GM21367 (cell line): Measurements from ENCODE around the gene CNGB1.
"Not testable (repeated sequence)": the region's sequence is repeated elsewhere in the genome, so short reads cannot be mapped to it uniquely, and the experiment has no call there.

Experiments used
- ATAC-seq: cut with Tn5 transposase; IDR thresholded peaks from one replicate; pipeline ENCODE4 v1.9.1; 2021; ENCODE audit not compliant: unreplicated experiment

Gene CNGB1

DNA sequence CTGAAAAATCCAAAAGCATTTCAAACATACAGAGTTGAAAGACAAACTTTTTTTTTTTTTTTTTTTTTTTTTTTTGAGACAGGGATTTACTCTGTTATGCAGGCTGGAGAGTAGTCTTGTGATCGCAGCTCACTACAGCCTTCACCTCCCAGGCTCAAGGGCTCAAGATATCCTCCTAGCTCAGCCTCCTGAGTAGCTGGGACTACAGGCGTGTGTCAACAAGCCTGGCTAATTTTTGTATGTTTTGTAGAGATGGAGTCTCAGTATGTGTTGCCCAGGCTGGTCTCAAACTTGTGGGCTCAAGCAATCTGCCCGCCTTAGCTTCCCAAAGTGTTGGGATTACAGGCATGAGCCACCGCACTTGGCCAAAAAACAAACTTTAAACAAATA lies 104.4 kb downstream of the CNGB1 start:
- no peak for ATAC-seq

GRCh38 chr16:57865746-57866528 lies 105.0 kb downstream of the CNGB1 start:
- ATAC-seq = no peak

DNA sequence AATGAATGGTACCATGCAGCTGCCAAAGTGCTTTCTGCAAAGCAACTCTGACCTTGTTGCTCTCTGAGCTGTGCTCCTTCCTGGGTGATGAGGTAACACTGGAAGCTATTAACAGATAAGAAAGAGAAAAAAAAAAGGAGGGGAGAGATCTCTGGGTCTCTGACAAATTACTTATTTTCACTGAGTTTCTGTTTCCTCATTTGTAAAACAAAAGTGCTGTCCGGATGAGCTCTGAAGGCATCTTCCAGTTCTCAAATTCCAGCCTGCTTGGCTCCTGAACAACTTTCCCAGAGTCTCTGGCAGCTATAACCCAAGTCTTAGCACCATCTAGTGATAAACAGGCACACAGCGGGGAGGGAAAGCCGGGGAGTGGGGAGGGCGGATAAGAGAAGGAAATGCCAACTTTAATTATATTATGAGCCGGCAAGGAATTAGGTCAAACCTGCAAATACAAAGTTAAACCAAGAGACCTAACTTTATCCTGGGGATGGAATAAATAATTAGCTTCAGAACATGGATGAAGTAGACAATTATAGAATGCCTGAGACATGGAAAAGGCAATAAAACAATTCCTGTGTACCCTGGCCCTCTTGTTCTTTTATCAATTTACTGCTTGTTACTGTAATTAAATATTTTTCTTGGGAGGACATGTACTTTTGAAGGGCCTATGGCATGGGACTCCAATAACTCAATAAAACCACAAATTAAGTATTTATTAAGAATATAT lies 107.3 kb downstream of the CNGB1 start:
- ATAC-seq = no peak

DNA sequence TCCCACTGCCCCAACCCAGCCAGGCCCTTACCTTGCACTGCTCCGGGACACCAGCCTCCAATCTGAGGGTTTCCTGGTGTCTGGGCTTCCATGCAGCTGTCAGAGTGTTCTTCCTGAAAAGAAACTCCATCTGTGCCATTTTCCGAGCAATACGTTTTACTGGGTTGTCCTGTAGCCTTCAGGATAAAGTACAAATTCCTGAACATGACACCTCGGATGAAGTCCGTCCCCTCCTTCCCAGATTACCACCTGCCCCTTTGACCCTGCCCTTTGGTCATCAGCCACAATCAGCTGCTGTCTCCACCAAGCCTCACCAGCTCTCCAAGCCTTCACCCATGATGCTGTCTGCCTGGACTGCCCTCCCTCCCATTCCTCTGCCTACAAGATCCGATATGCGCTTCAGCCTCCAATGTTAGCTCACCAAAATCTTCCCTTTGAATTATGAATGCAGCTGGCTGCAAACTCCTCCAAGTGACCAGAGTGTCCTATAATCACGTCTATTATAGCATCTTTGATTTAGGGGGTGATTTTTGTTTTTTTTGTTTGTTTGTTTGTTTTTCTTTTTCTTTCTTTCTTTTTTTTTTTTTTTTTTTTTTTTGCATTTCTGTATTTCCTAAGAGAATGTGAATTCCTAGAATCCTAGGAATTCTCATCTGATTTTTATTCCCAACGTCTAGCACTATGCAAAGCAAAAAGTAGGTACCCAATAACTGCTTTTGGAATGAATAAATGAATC lies 108.1 kb downstream of the CNGB1 start:
- ATAC-seq = no peak

DNA sequence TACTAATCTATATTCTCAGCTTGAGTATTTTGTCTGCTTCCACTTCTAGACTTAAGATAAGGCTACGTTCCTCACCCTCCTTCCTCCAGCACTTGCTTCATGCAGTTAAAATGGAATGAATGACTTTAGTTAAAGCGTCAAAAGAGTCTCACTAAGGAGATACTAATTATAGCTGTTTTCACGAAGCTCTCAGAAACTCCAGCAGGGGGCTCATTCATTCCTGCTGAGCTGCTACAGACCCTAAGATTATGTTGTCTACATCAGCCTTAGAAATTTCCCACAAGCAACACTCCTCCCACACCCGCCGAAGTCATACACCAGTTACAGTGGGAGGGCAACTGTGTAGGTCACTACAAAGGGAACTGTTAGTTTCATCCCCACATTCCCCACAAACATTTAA lies 111.6 kb downstream of the CNGB1 start:
- ATAC-seq = no peak

GRCh38 chr16:57858635-57859034 lies 112.3 kb downstream of the CNGB1 start:
- ATAC-seq = no peak

- ATAC-seq = not testable (repeated sequence)
Measured at GRCh38 chr16:57857991-57858390, 112.9 kb downstream of the CNGB1 start.

DNA sequence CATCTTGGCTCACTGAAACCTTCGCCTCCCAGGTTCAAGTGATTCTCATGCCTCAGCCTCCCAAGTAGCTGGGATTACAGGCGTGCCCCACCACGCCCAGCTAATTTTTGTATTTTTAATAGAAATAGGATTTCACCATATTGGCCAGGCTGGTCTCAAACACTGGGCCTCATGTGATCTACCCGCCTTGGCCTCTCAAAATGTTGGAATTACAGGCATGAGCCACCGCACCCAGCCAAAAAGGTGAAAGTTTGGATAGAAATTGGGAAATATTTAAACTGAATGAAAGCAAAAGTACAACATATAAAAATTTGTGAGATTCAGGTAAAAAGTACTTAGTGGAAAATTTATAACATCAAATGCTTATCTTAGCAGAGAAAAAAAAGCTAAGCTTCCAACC lies 115.7 kb downstream of the CNGB1 start:
- no peak for ATAC-seq

DNA sequence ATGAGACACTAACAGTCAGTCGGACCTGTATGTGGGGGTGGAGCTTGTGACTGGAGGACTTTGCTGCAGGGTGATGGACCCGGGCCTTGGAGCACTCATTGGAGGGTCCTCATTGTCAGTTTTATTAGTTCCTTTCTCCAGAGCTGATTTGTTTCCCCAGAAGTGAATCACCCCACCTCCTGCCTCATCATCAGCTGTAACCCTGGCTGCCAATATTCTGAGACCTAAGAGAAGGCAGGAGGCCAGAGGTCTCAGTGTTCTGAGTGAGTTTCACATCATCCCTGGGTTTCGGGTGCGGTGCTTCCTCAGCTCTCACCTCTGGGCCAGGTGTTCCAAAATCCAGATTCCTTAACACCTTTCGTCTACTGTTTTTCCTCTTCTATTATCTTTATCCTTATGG lies 118.7 kb downstream of the CNGB1 start:
- no peak for ATAC-seq

GRCh38 chr16:57848181-57848580 lies 122.7 kb downstream of the CNGB1 start:
- no peak for ATAC-seq

DNA sequence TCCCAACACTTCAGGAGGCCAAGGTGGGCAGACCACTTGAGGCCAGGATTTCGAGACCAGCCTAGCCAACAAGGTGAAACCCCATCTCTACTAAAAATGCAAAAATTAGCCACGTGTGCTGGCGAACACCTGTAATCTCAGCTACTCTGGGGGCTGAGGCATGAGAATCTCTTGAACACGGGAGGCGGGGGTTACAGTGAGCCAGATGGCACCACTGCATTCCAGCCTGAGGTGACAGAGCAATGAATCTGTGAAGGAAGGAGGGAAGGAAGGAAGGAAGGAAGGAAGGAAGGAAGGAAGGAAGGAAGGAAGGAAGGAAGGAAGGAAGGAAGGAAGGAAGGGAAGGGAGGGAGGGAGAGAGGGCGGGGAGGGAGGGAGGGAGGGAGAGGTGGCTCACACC lies 124.0 kb downstream of the CNGB1 start:
- ATAC-seq = not testable (repeated sequence)

GRCh38 chr16:57846078-57846697 lies 124.7 kb downstream of the CNGB1 start:
- ATAC-seq = no peak

- ATAC-seq = no peak
Measured at GRCh38 chr16:57845115-57845514, 125.8 kb downstream of the CNGB1 start.

- ATAC-seq = no peak
Measured at GRCh38 chr16:57844416-57845030, 126.4 kb downstream of the CNGB1 start.

DNA sequence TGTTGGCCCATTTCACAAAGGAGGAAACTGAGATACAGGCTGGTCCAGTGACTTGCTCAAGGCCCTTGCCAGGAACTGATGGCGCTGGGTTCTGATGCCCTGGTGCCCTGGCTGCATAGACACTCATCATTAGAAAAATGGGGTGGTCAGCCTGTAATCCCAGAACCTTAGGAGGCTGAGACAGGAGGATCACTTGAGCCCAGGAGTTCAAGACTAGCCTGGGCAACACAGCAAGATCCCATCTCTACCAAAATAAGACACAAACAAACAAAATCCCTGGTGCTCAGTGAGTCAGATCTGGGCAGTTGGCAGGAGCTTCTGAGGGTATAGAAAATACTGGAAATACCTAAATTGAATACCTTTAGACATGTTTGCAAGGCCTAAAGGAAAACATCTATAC lies 127.5 kb downstream of the CNGB1 start:
- no peak for ATAC-seq

DNA sequence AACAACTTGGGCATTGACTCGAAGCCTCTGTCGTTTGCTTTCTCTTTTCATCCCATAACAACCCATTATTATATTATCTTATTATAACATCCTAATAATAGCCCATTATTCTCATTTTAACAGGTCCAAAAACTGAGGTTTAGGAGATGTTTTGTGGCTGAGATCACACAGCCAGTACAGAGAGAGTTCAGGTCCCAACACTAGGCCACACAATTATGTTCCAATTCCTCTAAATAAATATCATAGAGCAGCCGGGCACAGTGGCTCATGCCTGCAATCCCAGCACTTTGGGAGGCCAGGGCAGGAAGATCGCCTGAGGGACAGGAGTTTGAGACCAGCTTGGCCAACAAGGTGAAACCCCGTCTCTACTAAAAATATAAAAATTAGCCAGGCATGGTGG lies 128.3 kb downstream of the CNGB1 start:
- ATAC-seq = no peak

DNA sequence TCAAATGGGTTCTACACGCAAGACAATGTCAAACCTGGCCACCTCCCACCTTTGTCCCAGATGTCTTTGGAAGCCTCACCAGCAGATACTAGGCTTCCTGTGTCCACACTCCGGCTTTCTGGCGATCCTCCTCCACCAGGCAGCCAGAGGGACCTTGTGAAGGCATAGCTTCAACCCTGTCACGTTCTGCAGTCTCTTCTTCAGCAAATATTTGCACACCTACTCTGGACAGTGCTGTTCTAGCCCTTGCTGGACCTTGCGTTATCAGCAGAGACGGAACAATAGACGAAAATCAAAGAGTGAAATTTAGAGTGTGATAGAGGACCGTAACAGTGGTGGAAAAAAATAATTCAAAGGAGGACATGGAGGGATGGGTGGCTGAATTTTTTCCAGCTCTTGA lies 130.1 kb downstream of the CNGB1 start:
- ATAC-seq = no peak

- no peak for ATAC-seq
Measured at GRCh38 chr16:57838161-57838560, 132.8 kb downstream of the CNGB1 start.

- ATAC-seq = no peak
Measured at GRCh38 chr16:57837305-57838125, 133.4 kb downstream of the CNGB1 start.

DNA sequence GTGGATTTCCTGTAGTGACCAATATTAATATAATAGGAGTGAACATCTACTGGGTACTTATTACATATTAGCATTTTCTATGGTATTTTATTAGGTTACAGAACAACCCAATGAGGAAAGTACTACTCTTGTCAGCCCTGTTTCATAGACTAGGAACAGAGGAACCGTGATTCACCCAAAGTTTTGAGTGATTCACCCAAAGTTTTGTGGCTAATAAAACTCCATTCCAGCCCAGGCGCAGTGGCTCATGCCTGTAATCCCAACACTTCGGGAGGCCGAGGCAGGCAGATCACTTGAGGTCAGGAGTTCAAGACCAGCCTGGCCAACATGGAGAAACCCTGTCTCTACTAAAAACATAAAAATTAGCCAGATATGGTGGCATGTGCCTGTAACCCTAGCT lies 135.5 kb downstream of the CNGB1 start:
- not testable (repeated sequence) for ATAC-seq
